CD4-positive, alpha-beta T cell (primary cell): ENCODE measurements around the gene TRIM22. TPM values are rescaled to one million over a fixed set of nuclear protein-coding genes. Genes with fewer than 3 reads are reported as not detected.

Experiments
- ATAC-seq: fragments of 200-7000 bp; cut with Tn5 transposase; one replicate; pipeline ENCODE4 v1.10.0; 2022; ENCODE audit warnings: mild to moderate bottlenecking; ENCODE audit not compliant: poor library complexity
- CTCF ChIA-PET: fragments of 350-600 bp; sonication (Branson Sonifier 250); formaldehyde crosslinking; loops from one replicate; lab custom pipeline; 2021; ENCODE audit warnings: antibody characterized with exemption, inconsistent platforms; lab: Charles Lee
- POLR2A ChIA-PET: fragments of 350-600 bp; sonication (Branson Sonifier 250); formaldehyde crosslinking; loops from one replicate; lab custom pipeline; 2021; ENCODE audit warnings: antibody characterized with exemption, inconsistent platforms; lab: Charles Lee
- DNase-seq, 14 experiments: peaks; one replicate each; pipeline ENCODE4 v3.0.0-alpha.2; 2013 to 2020; ENCODE audit warnings: mixed read lengths in 2 of 14
- H3K27ac ChIP-seq, 2 donors: one replicate each; pipeline versions ENCODE4 v1.5.1 to v1.7.0; 2013; ENCODE audit warnings: low read length in 2 of 2, low read depth in 1 of 2, mild to moderate bottlenecking in 1 of 2
- H3K27me3 ChIP-seq, 2 experiments: 1 replicate in 1 of 2; 2 replicates in 1 of 2; pipeline versions ENCODE4 v1.6.1 to v1.7.0; 2013; ENCODE audit warnings: low read length in 2 of 2, control low read depth in 1 of 2, mild to moderate bottlenecking in 1 of 2, moderate library complexity in 1 of 2; ENCODE audit not compliant: insufficient read depth in 2 of 2, control insufficient read depth in 1 of 2
- H3K36me3 ChIP-seq: one replicate; pipeline ENCODE4 v1.6.1; 2013; ENCODE audit warnings: low read length, control low read depth; ENCODE audit not compliant: insufficient read depth
- H3K4me1 ChIP-seq: one replicate; pipeline ENCODE4 v1.6.1; 2013; ENCODE audit warnings: low read length, control low read depth; ENCODE audit not compliant: insufficient read depth
- H3K4me3 ChIP-seq: one replicate; pipeline ENCODE4 v1.5.1; 2013; ENCODE audit warnings: mild to moderate bottlenecking, low read length, moderate library complexity
- H3K9me3 ChIP-seq, 2 experiments: 1 replicate in 1 of 2; 2 replicates in 1 of 2; pipeline versions ENCODE4 v1.6.1 to v1.7.0; 2013; ENCODE audit warnings: low read length in 2 of 2, mild to moderate bottlenecking in 2 of 2, control low read depth in 1 of 2, moderate library complexity in 1 of 2; ENCODE audit not compliant: control insufficient read depth in 1 of 2, insufficient read depth in 1 of 2
- H3K27ac Mint-ChIP-seq: one replicate; pipeline ENCODE4 v1.8.0; 2020; ENCODE audit warnings: mixed read lengths
- H3K27me3 Mint-ChIP-seq: one replicate; pipeline ENCODE4 v1.8.0; 2021; ENCODE audit warnings: mixed read lengths
- H3K36me3 Mint-ChIP-seq: one replicate; pipeline ENCODE4 v1.8.0; 2021; ENCODE audit warnings: low read depth, mixed read lengths
- H3K4me1 Mint-ChIP-seq: one replicate; pipeline ENCODE4 v1.8.0; 2021; ENCODE audit warnings: low read depth, mixed read lengths
- H3K4me3 Mint-ChIP-seq: one replicate; pipeline ENCODE4 v1.8.0; 2020; ENCODE audit warnings: mild to moderate bottlenecking, mixed read lengths
- H3K9me3 Mint-ChIP-seq: one replicate; pipeline ENCODE4 v1.8.0; 2020; ENCODE audit warnings: mixed read lengths
- CTCF ChIP-seq: fragments of 200-600 bp; IDR thresholded peaks from one replicate; pipeline ENCODE4 v1.8.0; 2022; ENCODE audit warnings: antibody characterized with exemption, mild to moderate bottlenecking
- intact Hi-C, 2 experiments: fragments of 100-400 bp; cut with DNase I in 1 of 2; cut with micrococcal nuclease in 1 of 2; formaldehyde crosslinking; loops; one replicate each; pipeline versions ENCODE4 v1.15.1 to v1.9.0; 2023 to 2025; cut with DNase I, micrococcal nuclease
- total RNA-seq, 174 experiments: library from RNA in 2 of 174; stranded (reverse) in 2 of 174; gene quantifications; one replicate each; pipeline ENCODE4 v1.2.3 and lab custom pipeline; 2021 to 2026

Gene TRIM22
- total RNA-seq, 2 experiments from 2014 or later: 198 to 206 TPM

GRCh38 chr11:5663511-5663910 lies 26.1 kb upstream of the TRIM22 start:
- Mint-ChIP-seq H3K4me3 (no peak overlapping the region), H3K9me3 (no peaks in the 10 kb centered on the region), H3K27me3 (no peaks in the 10 kb centered on the region), H3K36me3 (peaks cover 54% of the 10 kb centered on the region), H3K27ac (no peak overlapping the region), H3K4me1 (no peaks in the 10 kb centered on the region)
- no peak overlapping the region for H3K27ac ChIP-seq
- intact Hi-C loops: no loop called here
- H3K36me3 ChIP-seq: peaks cover 32% of the 10 kb centered on the region
- ChIA-PET POLR2A (interaction anchor here (0.8 kb wide), 1 partner anchor 28 kb away, joined by 3 read pairs; no protein-coding TSS in a partner anchor), CTCF (no interaction called here)
- ATAC-seq (no peak), DNase-seq (no peak)
- no peak for TF ChIP-seq CTCF
- no peaks in the 10 kb centered on the region for H3K9me3 ChIP-seq
- H3K4me3 ChIP-seq: no peak overlapping the region
- H3K4me1 ChIP-seq: no peaks in the 10 kb centered on the region
- no peaks in the 10 kb centered on the region for H3K27me3 ChIP-seq

- H3K4me3 ChIP-seq: no peak overlapping the region
- no peaks in the 10 kb centered on the region for H3K9me3 ChIP-seq
- Mint-ChIP-seq H3K4me3 (no peak overlapping the region), H3K27me3 (no peaks in the 10 kb centered on the region), H3K4me1 (no peaks in the 10 kb centered on the region), H3K9me3 (no peaks in the 10 kb centered on the region), H3K27ac (no peak overlapping the region), H3K36me3 (peaks cover 68% of the 10 kb centered on the region)
- ATAC-seq: no peak
- H3K36me3 ChIP-seq: peaks cover 43% of the 10 kb centered on the region
- CTCF ChIA-PET: no interaction called here
- no peaks in the 10 kb centered on the region for H3K4me1 ChIP-seq
- no peak for DNase-seq
- no peak overlapping the region for H3K27ac ChIP-seq
- TF ChIP-seq CTCF: no peak
- POLR2A ChIA-PET: interaction anchor here (1.6 kb wide), 1 partner anchor 20 kb away, joined by 3 read pairs; the partner anchor contains the start of gene TRIM5
- intact Hi-C loops: no loop called here
- no peaks in the 10 kb centered on the region for H3K27me3 ChIP-seq
Measured at GRCh38 chr11:5665051-5665570, 24.5 kb upstream of the TRIM22 start.

GRCh38 chr11:5665746-5666401 lies 23.7 kb upstream of the TRIM22 start:
- H3K9me3 ChIP-seq: no peaks in the 10 kb centered on the region
- Mint-ChIP-seq H3K4me3 (no peak overlapping the region), H3K4me1 (no peaks in the 10 kb centered on the region), H3K36me3 (peaks cover 75% of the 10 kb centered on the region), H3K9me3 (no peaks in the 10 kb centered on the region), H3K27ac (no peak overlapping the region), H3K27me3 (no peaks in the 10 kb centered on the region)
- no peaks in the 10 kb centered on the region for H3K27me3 ChIP-seq
- TF ChIP-seq CTCF: no peak
- ATAC-seq (no peak), DNase-seq (no peak)
- no peak overlapping the region for H3K4me3 ChIP-seq
- peaks cover 43% of the 10 kb centered on the region for H3K36me3 ChIP-seq
- intact Hi-C loops: no loop called here
- POLR2A ChIA-PET: no interaction called here
- no peak overlapping the region for H3K27ac ChIP-seq
- CTCF ChIA-PET: no interaction called here
- no peaks in the 10 kb centered on the region for H3K4me1 ChIP-seq
